K562 (cell line): ENCODE data around the gene TMEM158. TPM values are rescaled to one million over a fixed set of nuclear protein-coding genes. Genes with fewer than 3 reads are reported as not detected.

Source experiments
- AFF1 ChIP-seq, 2 experiments: fragments of 450-650 bp; IDR thresholded peaks; 2 replicates each; pipeline ENCODE4 v1.6.1; 2018; ENCODE audit warnings: mild to moderate bottlenecking in 2 of 2, low read depth in 1 of 2; ENCODE audit not compliant: partially characterized antibody in 2 of 2
- ATF1 ChIP-seq, 2 experiments: fragments of 450-650 bp in 1 of 2; IDR thresholded peaks; 2 replicates each; pipeline ENCODE4 v1.6.1; 2016; ENCODE audit warnings: missing compliant biosample characterization in 1 of 2, missing genetic modification characterization in 1 of 2
- DLX4 ChIP-seq: fragments of 250-450 bp; sonication (Bioruptor Pico); IDR thresholded peaks from 2 replicates; pipeline ENCODE4 v1.6.1; 2021; ENCODE audit warnings: mild to moderate bottlenecking
- ELF2 ChIP-seq: fragments of 250-450 bp; sonication (Bioruptor Pico); IDR thresholded peaks from 2 replicates; pipeline ENCODE4 v1.5.0; 2021; ENCODE audit warnings: mild to moderate bottlenecking
- IRF9 ChIP-seq: fragments of 450-650 bp; IDR thresholded peaks from 2 replicates; pipeline ENCODE4 v1.6.1; 2016; ENCODE audit warnings: missing biosample characterization, missing genetic modification characterization
- LCOR ChIP-seq: sonication (generic); formaldehyde crosslinking; IDR thresholded peaks from 2 replicates; pipeline ENCODE4 v1.8.0; 2022; ENCODE audit warnings: mild to moderate bottlenecking, missing genetic modification reagents
- MITF ChIP-seq: IDR thresholded peaks from 2 replicates; pipeline ENCODE4 v1.6.1; 2014; ENCODE audit warnings: antibody characterized with exemption
- MTA2 ChIP-seq: fragments of 450-650 bp; IDR thresholded peaks from 2 replicates; pipeline ENCODE4 v1.6.1; 2016; ENCODE audit warnings: low read depth
- MYBL2 ChIP-seq, 2 experiments: fragments of 450-650 bp in 1 of 2; sonication (generic) in 1 of 2; formaldehyde crosslinking in 1 of 2; IDR thresholded peaks; 2 replicates each; pipeline versions ENCODE4 v1.6.1 to v1.8.1; 2017 to 2022; ENCODE audit warnings: borderline replicate concordance in 1 of 2, inconsistent platforms in 1 of 2, low read depth in 1 of 2, mild to moderate bottlenecking in 1 of 2, missing genetic modification reagents in 1 of 2, moderate library complexity in 1 of 2
- NKRF ChIP-seq: fragments of 450-650 bp; IDR thresholded peaks from 2 replicates; pipeline ENCODE4 v1.6.1; 2016; ENCODE audit warnings: borderline replicate concordance
- NR2C1 ChIP-seq, 2 experiments: fragments of 450-650 bp; IDR thresholded peaks; 2 replicates each; pipeline ENCODE4 v1.6.1; 2017; ENCODE audit warnings: mild to moderate bottlenecking in 2 of 2, antibody characterized with exemption in 1 of 2, inconsistent platforms in 1 of 2, missing compliant biosample characterization in 1 of 2, missing genetic modification characterization in 1 of 2
- NR4A1 ChIP-seq, 2 experiments: fragments of 250-450 bp in 1 of 2; fragments of 450-650 bp in 1 of 2; sonication (Bioruptor Pico) in 1 of 2; IDR thresholded peaks; 2 replicates each; pipeline versions ENCODE4 v1.4.0 to v1.6.1; 2016 to 2020; ENCODE audit warnings: mild to moderate bottlenecking in 2 of 2, missing compliant biosample characterization in 1 of 2, missing genetic modification characterization in 1 of 2, moderate library complexity in 1 of 2
- SRF ChIP-seq, 2 experiments: fragments of 250-450, 450-650 bp in 1 of 2; sonication (Bioruptor Pico) in 1 of 2; sonication (generic) in 1 of 2; formaldehyde crosslinking; IDR thresholded peaks; 2 replicates each; pipeline versions ENCODE4 v1.5.0 to v1.5.1; 2020 to 2022; ENCODE audit warnings: mild to moderate bottlenecking in 1 of 2, missing genetic modification reagents in 1 of 2
- ZNF239 ChIP-seq: fragments of 250-450 bp; sonication (Bioruptor Pico); IDR thresholded peaks from 2 replicates; pipeline ENCODE4 v1.4.0; 2020; ENCODE audit warnings: mild to moderate bottlenecking
- ZNF764 ChIP-seq: fragments of 250-450 bp; sonication (Bioruptor Pico); IDR thresholded peaks from 2 replicates; pipeline ENCODE4 v1.4.0; 2020; ENCODE audit warnings: low read depth, mild to moderate bottlenecking, moderate library complexity
- polyA plus RNA-seq, 8 experiments: library from polyadenylated mRNA; depleted of rRNA in 4 of 8; stranded (reverse) in 5 of 8; unstranded in 3 of 8; fragments of >200 nt; fragmentation: Nextera tagmentation in 2 of 8; fragmentation: Illumina TruSeq in 1 of 8; extraction: Ambion mirVana in 2 of 8; extraction: Trizol in 1 of 8; gene quantifications; 2 replicates each; pipeline versions ENCODE4 v1.2.1 to v1.2.3, GENCODE V29; 2011 to 2014; ENCODE audit warnings: inconsistent platforms in 1 of 8, missing spikeins in 1 of 8
- total RNA-seq, 7 experiments: library from RNA; depleted of rRNA in 6 of 7; stranded (reverse); fragments of >200 nt in 6 of 7; fragmentation: Illumina TruSeq in 2 of 7; extraction: Trizol in 2 of 7; gene quantifications; 2 replicates each; pipeline versions ENCODE4 v1.2.1 to v1.2.3, GENCODE V29; 2011 to 2021; ENCODE audit warnings: low replicate concordance in 1 of 7

Gene TMEM158
- total and polyA plus RNA-seq, 9 of the 15 experiments (the other 6 are each of a cell fraction or from before 2014, with no cell fraction given) = 2.2 to 46.5 (median 8.4) TPM

GRCh38 chr3:45273681-45274515 is 47.8 kb upstream of the TMEM158 start (continued):
- TF ChIP-seq AFF1 (IDR thresholded peaks at IDR 0.05; ENCODE audit: low read depth in 1 of 2, partially characterized antibody in 2 of 2) (peak; percentile 69 to 82), MITF (peak; percentile 50; the same call in 1 of the 2 replicates), ATF1 (CRISPR knock-in tag; IDR thresholded peaks at IDR 0.05) (no peak), ATF1 (tag; IDR thresholded peaks at IDR 0.05) (peak; percentile 83), ZNF239 (CRISPR knock-in tag) (peak; percentile 48; the same call in 1 of the 2 replicates), NKRF (no peak), LCOR (CRISPR knock-in tag) (peak; percentile 84; the same call in 1 of the 2 replicates), MYBL2 (IDR thresholded peaks at IDR 0.05; ENCODE audit: low read depth) (no peak), MYBL2 (CRISPR knock-in tag; IDR thresholded peaks at IDR 0.05; ENCODE audit: borderline replicate concordance) (no peak), NR4A1 (CRISPR knock-in tag; IDR thresholded peaks at IDR 0.05) (no peak), NR4A1 (tag; IDR thresholded peaks at IDR 0.05) (peak; percentile 80), MTA2 (peak; percentile 64), ELF2 (CRISPR knock-in tag) (no peak), ZNF764 (CRISPR knock-in tag) (no peak), DLX4 (0 out of 2 replicates have a peak, but pooled peaks have one; percentile 19), SRF (CRISPR knock-in tag; IDR thresholded peaks at IDR 0.05) (peak in 1 of 2 experiments; percentile 48; a peak in 1 of 4 replicates), IRF9 (tag) (peak; percentile 27; the same call in 1 of the 2 replicates), NR2C1 (IDR thresholded peaks at IDR 0.05) (peak; percentile 68; the same call in 1 of the 2 replicates), NR2C1 (tag; IDR thresholded peaks at IDR 0.05) (peak; percentile 81)
